Activated B cell treated with CpG ODN at 0.5 μM for 24 hours (primary cell): Measurements from ENCODE around the gene PRUNE2. TPM values are rescaled to one million over a fixed set of nuclear protein-coding genes. Genes with fewer than 3 reads are reported as not detected.

Source experiments
- ATAC-seq: fragments of 200-7000 bp; cut with Tn5 transposase; one replicate; pipeline ENCODE4 v1.10.0; 2021; ENCODE audit warnings: low read depth, mild to moderate bottlenecking, moderate library complexity
- CTCF ChIA-PET: fragments of 350-600 bp; sonication (Branson Sonifier 250); formaldehyde crosslinking; loops from one replicate; lab custom pipeline; 2021; ENCODE audit warnings: antibody characterized with exemption; lab: Charles Lee
- POLR2A ChIA-PET: fragments of 350-600 bp; sonication (Branson Sonifier 250); formaldehyde crosslinking; loops from one replicate; lab custom pipeline; 2021; ENCODE audit warnings: antibody characterized with exemption; lab: Charles Lee
- DNase-seq: peaks from one replicate; pipeline ENCODE4 v3.0.0; 2022
- H3K27ac Mint-ChIP-seq: one replicate; pipeline ENCODE4 v1.8.0; 2020; ENCODE audit warnings: mixed read lengths
- H3K27me3 Mint-ChIP-seq: one replicate; pipeline ENCODE4 v1.8.0; 2021; ENCODE audit warnings: mixed read lengths
- H3K36me3 Mint-ChIP-seq: one replicate; pipeline ENCODE4 v1.8.0; 2021; ENCODE audit warnings: low read depth, mixed read lengths
- H3K4me1 Mint-ChIP-seq: one replicate; pipeline ENCODE4 v1.8.0; 2021; ENCODE audit warnings: mixed read lengths
- H3K4me3 Mint-ChIP-seq: one replicate; pipeline ENCODE4 v1.8.0; 2020; ENCODE audit warnings: mild to moderate bottlenecking, mixed read lengths
- H3K9me3 Mint-ChIP-seq: one replicate; pipeline ENCODE4 v1.8.0; 2020; ENCODE audit warnings: mixed read lengths
- intact Hi-C: fragments of 100-400 bp; cut with micrococcal nuclease; formaldehyde crosslinking; loops from one replicate; pipeline ENCODE4 v1.15.1; 2024
- total RNA-seq: library from RNA; stranded (reverse); gene quantifications from 2 replicates; pipeline ENCODE4 v1.2.3, GENCODE V29; 2022
- TF ChIP-seq, protein P1 (sequence below): fragments of 200-600 bp; IDR thresholded peaks from one replicate; pipeline ENCODE4 v1.8.0; 2022; ENCODE audit warnings: antibody characterized with exemption, mild to moderate bottlenecking

The PRUNE2 gene
- total RNA-seq, 1 donor from 2014 or later: not detected

DNA sequence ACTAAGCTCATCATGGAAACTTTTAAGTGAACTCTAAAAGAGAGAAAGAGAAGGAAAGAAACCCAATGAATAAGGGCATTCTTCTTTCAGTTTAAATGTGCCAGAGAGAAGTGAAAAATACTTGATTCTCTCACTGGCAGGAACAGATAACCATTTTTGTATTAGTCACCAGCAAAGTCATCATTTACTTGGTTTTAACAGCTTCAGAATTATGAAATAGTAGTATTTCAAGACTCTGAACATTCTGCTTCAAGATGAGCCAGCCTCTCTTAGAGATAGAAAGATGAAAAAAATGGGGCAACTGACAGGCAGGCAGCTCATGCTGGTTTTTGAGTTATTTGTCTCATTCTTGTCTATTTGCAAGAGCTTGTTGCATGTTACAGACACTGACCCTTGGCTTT is 343.4 kb downstream of the PRUNE2 start:
- TF ChIP-seq, protein P1, sequence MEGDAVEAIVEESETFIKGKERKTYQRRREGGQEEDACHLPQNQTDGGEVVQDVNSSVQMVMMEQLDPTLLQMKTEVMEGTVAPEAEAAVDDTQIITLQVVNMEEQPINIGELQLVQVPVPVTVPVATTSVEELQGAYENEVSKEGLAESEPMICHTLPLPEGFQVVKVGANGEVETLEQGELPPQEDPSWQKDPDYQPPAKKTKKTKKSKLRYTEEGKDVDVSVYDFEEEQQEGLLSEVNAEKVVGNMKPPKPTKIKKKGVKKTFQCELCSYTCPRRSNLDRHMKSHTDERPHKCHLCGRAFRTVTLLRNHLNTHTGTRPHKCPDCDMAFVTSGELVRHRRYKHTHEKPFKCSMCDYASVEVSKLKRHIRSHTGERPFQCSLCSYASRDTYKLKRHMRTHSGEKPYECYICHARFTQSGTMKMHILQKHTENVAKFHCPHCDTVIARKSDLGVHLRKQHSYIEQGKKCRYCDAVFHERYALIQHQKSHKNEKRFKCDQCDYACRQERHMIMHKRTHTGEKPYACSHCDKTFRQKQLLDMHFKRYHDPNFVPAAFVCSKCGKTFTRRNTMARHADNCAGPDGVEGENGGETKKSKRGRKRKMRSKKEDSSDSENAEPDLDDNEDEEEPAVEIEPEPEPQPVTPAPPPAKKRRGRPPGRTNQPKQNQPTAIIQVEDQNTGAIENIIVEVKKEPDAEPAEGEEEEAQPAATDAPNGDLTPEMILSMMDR: no peak
- H3K9me3 Mint-ChIP-seq: no peaks in the 10 kb centered on the region
- CTCF ChIA-PET: interaction anchor here (1.3 kb wide), 1 partner anchor 103 kb away, joined by 3 read pairs; the partner anchor contains the start of gene GCNT1
- intact Hi-C loops: loop anchor here (1.0 to 5.0 kb wide), 5 partner anchors 8 to 95 kb away; no protein-coding TSS in a partner anchor
- H3K27me3 Mint-ChIP-seq: no peaks in the 10 kb centered on the region
- peak overlapping the region; percentile 55 for H3K4me3 Mint-ChIP-seq
- ATAC-seq (peak; percentile 57), DNase-seq (no peak)
- peaks cover 63% of the 10 kb centered on the region for H3K4me1 Mint-ChIP-seq
- POLR2A ChIA-PET: interaction anchor here (0.8 to 1.7 kb wide), 6 partner anchors 14 to 168 kb away, joined by 3 to 10 read pairs (median 4); partner anchors contain the start of gene RFK
- peak overlapping the region; percentile 65 for H3K27ac Mint-ChIP-seq
- H3K36me3 Mint-ChIP-seq: no peaks in the 10 kb centered on the region

DNA sequence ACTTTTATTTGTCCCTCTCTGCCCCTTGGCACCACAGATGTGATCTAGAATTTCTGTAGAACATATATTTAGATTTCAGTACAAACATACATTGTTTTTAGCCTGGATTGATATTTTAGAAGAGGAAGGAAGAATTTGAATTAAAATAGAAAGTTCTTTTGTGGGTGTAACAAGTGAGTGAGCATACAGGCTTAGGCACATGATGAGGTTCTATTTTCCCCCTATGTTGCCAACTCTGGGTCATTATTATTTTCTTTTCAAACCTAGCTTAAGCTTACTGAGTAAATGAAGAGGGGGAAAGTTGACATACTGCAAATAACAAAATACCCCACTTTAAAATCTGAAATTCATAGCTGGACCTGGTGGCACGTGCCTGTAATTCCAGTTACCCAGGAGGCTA is 344.0 kb downstream of the PRUNE2 start:
- TF ChIP-seq, protein P1: no peak
- DNase-seq (no peak), ATAC-seq (no peak)
- intact Hi-C loops: loop anchor here (1.0 to 5.0 kb wide), 5 partner anchors 8 to 95 kb away; no protein-coding TSS in a partner anchor
- ChIA-PET POLR2A (interaction anchor here (0.8 to 1.7 kb wide), 5 partner anchors 18 to 168 kb away, joined by 3 to 10 read pairs (median 4); partner anchors contain the start of gene RFK), CTCF (interaction anchor here (1.3 kb wide), 1 partner anchor 103 kb away, joined by 3 read pairs; the partner anchor contains the start of gene GCNT1)
- Mint-ChIP-seq H3K4me1 (peaks cover 63% of the 10 kb centered on the region), H3K4me3 (peak overlapping the region; percentile 45), H3K36me3 (no peaks in the 10 kb centered on the region), H3K27ac (peak overlapping the region; percentile 65), H3K27me3 (no peaks in the 10 kb centered on the region), H3K9me3 (no peaks in the 10 kb centered on the region)

Other genes starting within 250 kb of the PRUNE2 start
- gene PCA3, start 141.7 kb downstream of the PRUNE2 start, total RNA-seq: not detected in 2 replicates
- gene FOXB2, start 113.5 kb upstream of the PRUNE2 start, total RNA-seq: not detected in 2 replicates